Liver (tissue), 9 donors: ENCODE results near the gene ASCL2. TPM values are rescaled to one million over a fixed set of nuclear protein-coding genes. Genes with fewer than 3 reads are reported as not detected.

Source experiments
- DNase-seq: peaks from one replicate; pipeline ENCODE4 v3.0.0-alpha.2; 2017; ENCODE audit warnings: low spot score
- H3K27ac ChIP-seq, 2 donors: one replicate each; pipeline ENCODE4 v1.7.0; 2013; ENCODE audit warnings: inconsistent platforms in 2 of 2, low read length in 2 of 2, control low read depth in 1 of 2, low read depth in 1 of 2, mild to moderate bottlenecking in 1 of 2
- H3K27me3 ChIP-seq, 4 donors: one replicate each; pipeline versions ENCODE4 v1.6.1 to v1.7.0; 2013; ENCODE audit warnings: low read length in 3 of 4, inconsistent platforms in 1 of 4, mild to moderate bottlenecking in 1 of 4, moderate library complexity in 1 of 4; ENCODE audit not compliant: control insufficient read depth in 4 of 4, insufficient read depth in 4 of 4
- H3K36me3 ChIP-seq, 4 donors: one replicate each; pipeline versions ENCODE4 v1.6.1 to v1.7.0; 2013; ENCODE audit warnings: low read length in 3 of 4, mild to moderate bottlenecking in 3 of 4, low read depth in 1 of 4, moderate library complexity in 1 of 4; ENCODE audit not compliant: control insufficient read depth in 4 of 4, insufficient read depth in 3 of 4
- H3K4me1 ChIP-seq, 4 donors: one replicate each; pipeline versions ENCODE4 v1.6.1 to v1.7.0; 2013; ENCODE audit warnings: low read length in 3 of 4, mild to moderate bottlenecking in 3 of 4, moderate library complexity in 1 of 4; ENCODE audit not compliant: control insufficient read depth in 4 of 4, insufficient read depth in 4 of 4
- H3K4me3 ChIP-seq, 3 donors: one replicate each; pipeline versions ENCODE4 v1.6.1 to v1.7.0; 2013; ENCODE audit warnings: low read length in 3 of 3, control low read depth in 1 of 3, low read depth in 1 of 3, mild to moderate bottlenecking in 1 of 3
- H3K9ac ChIP-seq, 2 donors: one replicate each; pipeline ENCODE4 v1.7.0; 2013; ENCODE audit warnings: low read length in 2 of 2, mild to moderate bottlenecking in 2 of 2, moderate library complexity in 2 of 2, control low read depth in 1 of 2, low read depth in 1 of 2
- H3K9me3 ChIP-seq, 4 donors: one replicate each; pipeline versions ENCODE4 v1.6.1 to v1.7.0; 2013; ENCODE audit warnings: low read length in 3 of 4; ENCODE audit not compliant: control insufficient read depth in 4 of 4
- CTCF ChIP-seq: fragments of 150-350 bp; IDR thresholded peaks from 2 replicates; pipeline ENCODE4 v1.5.1; 2017; ENCODE audit warnings: improper control_type of control experiment, low read depth, low read length; ENCODE audit not compliant: missing input control
- EGR1 ChIP-seq, 2 donors: IDR thresholded peaks; 2 replicates each; pipeline ENCODE4 v1.6.1; 2016 to 2018; ENCODE audit warnings: antibody characterized with exemption in 2 of 2, low read depth in 2 of 2
- FOXA1 ChIP-seq: IDR thresholded peaks from 2 replicates; pipeline ENCODE4 v1.6.1; 2016; ENCODE audit warnings: antibody characterized with exemption
- FOXA2 ChIP-seq: IDR thresholded peaks from 2 replicates; pipeline ENCODE4 v1.6.1; 2016; ENCODE audit warnings: antibody characterized with exemption
- GABPA ChIP-seq, 2 donors: IDR thresholded peaks in 1 of 2; conservative IDR thresholded peaks in 1 of 2; 2 replicates each; pipeline ENCODE4 v1.6.1; 2016; ENCODE audit warnings: antibody characterized with exemption in 2 of 2, mild to moderate bottlenecking in 1 of 2, moderate library complexity in 1 of 2
- HNF4A ChIP-seq, 2 donors: conservative IDR thresholded peaks; 2 replicates each; pipeline ENCODE4 v1.6.1; 2016; ENCODE audit warnings: antibody characterized with exemption in 2 of 2, mild to moderate bottlenecking in 2 of 2
- JUND ChIP-seq, 2 donors: IDR thresholded peaks; 2 replicates each; pipeline ENCODE4 v1.6.1; 2016; ENCODE audit warnings: antibody characterized with exemption in 2 of 2
- MAX ChIP-seq: IDR thresholded peaks from 2 replicates; pipeline ENCODE4 v1.6.1; 2016; ENCODE audit warnings: antibody characterized with exemption
- NR2F2 ChIP-seq: IDR thresholded peaks from 2 replicates; pipeline ENCODE4 v1.6.1; 2016; ENCODE audit warnings: antibody characterized with exemption
- RAD21 ChIP-seq, 2 donors: IDR thresholded peaks; 2 replicates each; pipeline ENCODE4 v1.6.1; 2016; ENCODE audit warnings: antibody characterized with exemption in 2 of 2, mild to moderate bottlenecking in 2 of 2
- REST ChIP-seq: IDR thresholded peaks from 2 replicates; pipeline ENCODE4 v1.6.1; 2016; ENCODE audit warnings: antibody characterized with exemption, mild to moderate bottlenecking
- RXRA ChIP-seq, 2 donors: IDR thresholded peaks; 2 replicates each; pipeline ENCODE4 v1.6.1; 2017 to 2018; ENCODE audit warnings: antibody characterized with exemption in 2 of 2, mild to moderate bottlenecking in 1 of 2
- SP1 ChIP-seq: IDR thresholded peaks from 2 replicates; pipeline ENCODE4 v1.6.1; 2018; ENCODE audit warnings: antibody characterized with exemption, mild to moderate bottlenecking
- TAF1 ChIP-seq: conservative IDR thresholded peaks from 2 replicates; pipeline ENCODE4 v1.6.1; 2016; ENCODE audit warnings: antibody characterized with exemption, mild to moderate bottlenecking
- YY1 ChIP-seq: IDR thresholded peaks from 2 replicates; pipeline ENCODE4 v1.6.1; 2016; ENCODE audit warnings: antibody characterized with exemption, mild to moderate bottlenecking
- WGBS: extraction: QIAGEN DNeasy Blood & Tissue Kit; methylation state at CpG from one replicate; pipeline ENCODE4 v1.1.7; 2013; 5-methylcytosine and 5-hydroxymethylcytosine counted together
- polyA plus RNA-seq, 2 donors: library from polyadenylated mRNA; stranded (reverse) in 1 of 2; unstranded in 1 of 2; fragments of 200-250 nt in 1 of 2; fragments of >200 nt in 1 of 2; fragmentation: Nextera tagmentation in 1 of 2; extraction: Ambion mirVana in 1 of 2; gene quantifications; one replicate each; pipeline versions ENCODE4 v1.2.1 to v1.2.3, GENCODE V29; 2013 to 2015
- total RNA-seq, 2 donors: library from RNA; depleted of rRNA; stranded (reverse); fragments of >200 nt; gene quantifications; one replicate each; pipeline ENCODE4 v1.2.3, GENCODE V29; 2014
- TF ChIP-seq, protein P1 (sequence below): IDR thresholded peaks from 2 replicates; pipeline ENCODE4 v1.6.1; 2016; ENCODE audit warnings: antibody characterized with exemption
- TF ChIP-seq, protein P2 (sequence below): IDR thresholded peaks from 2 replicates; pipeline ENCODE4 v1.6.1; 2016; ENCODE audit warnings: antibody characterized with exemption
- donor health status: healthy.
- donor health status: healthy.
- donor health status: healthy.
- donor health status: healthy.
- donor health status: healthy.

Gene ASCL2
- total and polyA plus RNA-seq, 4 donors, result 0.17 to 0.47 (median 0.32) TPM

DNA sequence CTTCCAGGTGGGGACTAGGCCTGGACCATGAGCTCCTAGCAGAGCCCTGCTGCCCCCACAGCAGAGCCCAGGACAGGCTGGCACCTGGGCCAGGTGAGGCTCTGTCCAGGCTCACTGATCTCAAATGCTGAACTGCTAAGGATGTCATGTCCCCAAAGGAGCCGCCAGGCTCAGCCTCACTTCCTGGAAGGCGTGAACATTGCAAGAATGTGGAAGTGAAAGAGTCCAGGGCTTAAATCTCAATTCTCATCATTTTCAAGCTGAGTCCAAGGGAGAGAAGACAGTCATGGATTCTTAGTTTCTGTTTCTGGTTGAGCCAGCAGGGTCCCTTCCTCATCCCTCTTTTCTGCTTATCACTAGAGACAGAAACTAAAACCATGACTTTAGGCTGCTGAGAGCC lies 5.0 kb downstream of the ASCL2 start (continued):
- TF ChIP-seq CTCF, result no peak
- no peak for TF ChIP-seq TAF1
- no peak for TF ChIP-seq SP1
- no peak for TF ChIP-seq RXRA (IDR thresholded peaks at IDR 0.05)
- no peak for TF ChIP-seq MAX
- no peak for TF ChIP-seq HNF4A (conservative IDR thresholded peaks at IDR 0.05)
- no peak for TF ChIP-seq NR2F2

- H3K36me3 ChIP-seq, result no peaks in the 10 kb centered on the region
- no peak overlapping the region for H3K4me3 ChIP-seq
- peaks cover 2 to 12% (median 3%) of the 10 kb centered on the region in 4 donors for H3K4me1 ChIP-seq
- no peak overlapping the region for H3K9ac ChIP-seq
- 84% methylated on average over 22 of the region's 22 CpGs for WGBS
- TF ChIP-seq, protein P1, sequence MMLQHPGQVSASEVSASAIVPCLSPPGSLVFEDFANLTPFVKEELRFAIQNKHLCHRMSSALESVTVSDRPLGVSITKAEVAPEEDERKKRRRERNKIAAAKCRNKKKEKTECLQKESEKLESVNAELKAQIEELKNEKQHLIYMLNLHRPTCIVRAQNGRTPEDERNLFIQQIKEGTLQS, result no peak
- TF ChIP-seq JUND (IDR thresholded peaks at IDR 0.05), result no peak
- TF ChIP-seq REST, result no peak
- no peak for TF ChIP-seq YY1
- no peak for TF ChIP-seq FOXA2
- TF ChIP-seq EGR1 (IDR thresholded peaks at IDR 0.05; ENCODE audit: low read depth in 2 of 2), result no peak
- TF ChIP-seq SP1, result no peak
- no peak for TF ChIP-seq HNF4A (conservative IDR thresholded peaks at IDR 0.05)
- TF ChIP-seq, protein P2, sequence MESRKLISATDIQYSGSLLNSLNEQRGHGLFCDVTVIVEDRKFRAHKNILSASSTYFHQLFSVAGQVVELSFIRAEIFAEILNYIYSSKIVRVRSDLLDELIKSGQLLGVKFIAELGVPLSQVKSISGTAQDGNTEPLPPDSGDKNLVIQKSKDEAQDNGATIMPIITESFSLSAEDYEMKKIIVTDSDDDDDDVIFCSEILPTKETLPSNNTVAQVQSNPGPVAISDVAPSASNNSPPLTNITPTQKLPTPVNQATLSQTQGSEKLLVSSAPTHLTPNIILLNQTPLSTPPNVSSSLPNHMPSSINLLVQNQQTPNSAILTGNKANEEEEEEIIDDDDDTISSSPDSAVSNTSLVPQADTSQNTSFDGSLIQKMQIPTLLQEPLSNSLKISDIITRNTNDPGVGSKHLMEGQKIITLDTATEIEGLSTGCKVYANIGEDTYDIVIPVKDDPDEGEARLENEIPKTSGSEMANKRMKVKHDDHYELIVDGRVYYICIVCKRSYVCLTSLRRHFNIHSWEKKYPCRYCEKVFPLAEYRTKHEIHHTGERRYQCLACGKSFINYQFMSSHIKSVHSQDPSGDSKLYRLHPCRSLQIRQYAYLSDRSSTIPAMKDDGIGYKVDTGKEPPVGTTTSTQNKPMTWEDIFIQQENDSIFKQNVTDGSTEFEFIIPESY, result no peak
- TF ChIP-seq FOXA1, result no peak
- no peak for TF ChIP-seq RAD21 (IDR thresholded peaks at IDR 0.05)
- TF ChIP-seq NR2F2, result no peak
- no peak for TF ChIP-seq CTCF
- TF ChIP-seq TAF1, result no peak
- no peak for TF ChIP-seq GABPA (IDR thresholded peaks at IDR 0.05 in 1 of 2, conservative IDR thresholded peaks at IDR 0.05 in 1 of 2)
- DNase-seq, result no peak
- H3K27ac ChIP-seq, result no peak overlapping the region
- no peaks in the 10 kb centered on the region for H3K9me3 ChIP-seq
- H3K27me3 ChIP-seq, result no peaks in the 10 kb centered on the region
Observed at GRCh38 chr11:2264366-2265053, 5.9 kb downstream of the ASCL2 start.
